K562 (cell line): Measurements from ENCODE around the gene CEP85L. TPM values are rescaled to one million over a fixed set of nuclear protein-coding genes. Genes with fewer than 3 reads are reported as not detected.

Experiments
- BRCA1 ChIP-seq, 2 experiments: fragments of 450-650 bp in 1 of 2; sonication (generic) in 1 of 2; formaldehyde crosslinking in 1 of 2; IDR thresholded peaks; 2 replicates each; pipeline versions ENCODE4 v1.5.0 to v1.6.1; 2017 to 2020; ENCODE audit warnings: mild to moderate bottlenecking in 1 of 2, missing genetic modification reagents in 1 of 2
- CBFA2T2 ChIP-seq: fragments of 450-650 bp; conservative IDR thresholded peaks from 2 replicates; pipeline ENCODE4 v1.6.1; 2017; ENCODE audit warnings: mild to moderate bottlenecking
- CBX3 ChIP-seq, 2 experiments: IDR thresholded peaks; 1 replicate in 1 of 2; 2 replicates in 1 of 2; pipeline ENCODE4 v1.6.1; 2012; ENCODE audit warnings: inconsistent platforms in 2 of 2, low read length in 2 of 2, borderline replicate concordance in 1 of 2, control low read depth in 1 of 2
- CREB1 ChIP-seq, 2 experiments: sonication (generic) in 1 of 2; formaldehyde crosslinking in 1 of 2; IDR thresholded peaks; 2 replicates each; pipeline versions ENCODE4 v1.6.1 to v1.8.0; 2012 to 2022; ENCODE audit warnings: inconsistent platforms in 1 of 2, mild to moderate bottlenecking in 1 of 2, missing genetic modification reagents in 1 of 2, moderate library complexity in 1 of 2
- DEAF1 ChIP-seq: fragments of 450-650 bp; formaldehyde crosslinking; IDR thresholded peaks from 2 replicates; pipeline ENCODE4 v1.4.0; 2020; ENCODE audit warnings: mild to moderate bottlenecking, moderate library complexity
- EP300 ChIP-seq: IDR thresholded peaks from 2 replicates; pipeline ENCODE4 v1.6.1; 2012; ENCODE audit warnings: low read length, improper control_type of control experiment
- FOXP1 ChIP-seq: sonication (generic); formaldehyde crosslinking; IDR thresholded peaks from 2 replicates; pipeline ENCODE4 v1.8.0; 2022; ENCODE audit warnings: mild to moderate bottlenecking, missing genetic modification reagents
- GATA2 ChIP-seq: sonication (generic); formaldehyde crosslinking; IDR thresholded peaks from 2 replicates; pipeline ENCODE4 v1.4.0; 2020; ENCODE audit warnings: mild to moderate bottlenecking, missing genetic modification reagents
- HES1 ChIP-seq: fragments of 450-650 bp; IDR thresholded peaks from 2 replicates; pipeline ENCODE4 v1.6.1; 2016; ENCODE audit warnings: low read depth, mild to moderate bottlenecking, moderate library complexity
- HIVEP1 ChIP-seq: fragments of 250-450 bp; sonication (Bioruptor Pico); IDR thresholded peaks from 2 replicates; pipeline ENCODE4 v1.4.0; 2020; ENCODE audit warnings: mild to moderate bottlenecking
- LEF1 ChIP-seq: fragments of 450-650 bp; IDR thresholded peaks from 2 replicates; pipeline ENCODE4 v1.6.1; 2016; ENCODE audit warnings: mild to moderate bottlenecking
- MCM5 ChIP-seq: fragments of 450-650 bp; IDR thresholded peaks from 2 replicates; pipeline ENCODE4 v1.6.1; 2016; ENCODE audit warnings: low read depth
- MIER1 ChIP-seq: fragments of 450-650 bp; IDR thresholded peaks from 2 replicates; pipeline ENCODE4 v1.6.1; 2016; ENCODE audit warnings: antibody characterized with exemption, mild to moderate bottlenecking, low read depth
- NELFE ChIP-seq: IDR thresholded peaks from 2 replicates; pipeline ENCODE4 v1.6.1; 2011; ENCODE audit warnings: mild to moderate bottlenecking; ENCODE audit not compliant: insufficient read depth, insufficient read length
- POLR3A ChIP-seq: IDR thresholded peaks from 2 replicates; pipeline ENCODE4 v1.6.1; 2011; ENCODE audit warnings: borderline replicate concordance, mild to moderate bottlenecking, moderate library complexity; ENCODE audit not compliant: insufficient read length, insufficient read depth; ENCODE audit errors: extremely low read depth
- PYGO2 ChIP-seq: fragments of 450-650 bp; IDR thresholded peaks from 2 replicates; pipeline ENCODE4 v1.6.1; 2016; ENCODE audit warnings: mild to moderate bottlenecking, missing genetic modification characterization, moderate library complexity, missing compliant biosample characterization
- RBM22 ChIP-seq: fragments of 200-400 bp; formaldehyde crosslinking; IDR thresholded peaks from 2 replicates; pipeline ENCODE4 v1.6.1; 2018; ENCODE audit warnings: low read length, low read depth; ENCODE audit not compliant: poor library complexity, severe bottlenecking
- RFX5 ChIP-seq: IDR thresholded peaks from 2 replicates; pipeline ENCODE4 v1.6.1; 2011; ENCODE audit warnings: low read depth, mild to moderate bottlenecking, improper control_type of control experiment, low read length
- SMAD1 ChIP-seq: fragments of 150-350 bp; IDR thresholded peaks from 2 replicates; pipeline ENCODE4 v1.6.1; 2014; ENCODE audit warnings: low read length, low read depth; ENCODE audit not compliant: partially characterized antibody
- SMARCA4 ChIP-seq: fragments of 450-650 bp; IDR thresholded peaks from 2 replicates; pipeline ENCODE4 v1.6.1; 2016
- SRSF7 ChIP-seq: fragments of 200-400 bp; formaldehyde crosslinking; optimal IDR thresholded peaks from 2 replicates; pipeline ENCODE3; 2017; ENCODE audit warnings: mild to moderate bottlenecking, low read depth, low read length
- TCF7L2 ChIP-seq: fragments of 150-350 bp; IDR thresholded peaks from 2 replicates; pipeline ENCODE4 v1.6.1; 2016; ENCODE audit warnings: low read depth, mild to moderate bottlenecking, low read length, moderate library complexity
- TEAD4 ChIP-seq, 2 experiments: sonication (generic) in 1 of 2; formaldehyde crosslinking in 1 of 2; IDR thresholded peaks; 2 replicates each; pipeline versions ENCODE4 v1.6.1 to v1.8.0; 2012 to 2022; ENCODE audit warnings: borderline replicate concordance in 1 of 2, inconsistent platforms in 1 of 2, low read length in 1 of 2, mild to moderate bottlenecking in 1 of 2, missing genetic modification reagents in 1 of 2
- ZBTB1 ChIP-seq: sonication (generic); formaldehyde crosslinking; IDR thresholded peaks from 2 replicates; pipeline ENCODE4 v1.8.1; 2023; ENCODE audit warnings: missing genetic modification reagents, low read depth, mild to moderate bottlenecking, borderline replicate concordance
- ZBTB5 ChIP-seq: fragments of 450-650 bp; IDR thresholded peaks from 2 replicates; pipeline ENCODE4 v1.6.1; 2017; ENCODE audit warnings: antibody characterized with exemption
- ZNF24 ChIP-seq: fragments of 450-650 bp; IDR thresholded peaks from 2 replicates; pipeline ENCODE4 v1.6.1; 2016
- polyA plus RNA-seq, 8 experiments: library from polyadenylated mRNA; depleted of rRNA in 4 of 8; stranded (reverse) in 5 of 8; unstranded in 3 of 8; fragments of >200 nt; fragmentation: Nextera tagmentation in 2 of 8; fragmentation: Illumina TruSeq in 1 of 8; extraction: Ambion mirVana in 2 of 8; extraction: Trizol in 1 of 8; gene quantifications; 2 replicates each; pipeline versions ENCODE4 v1.2.1 to v1.2.3, GENCODE V29; 2011 to 2014; ENCODE audit warnings: inconsistent platforms in 1 of 8, missing spikeins in 1 of 8
- total RNA-seq, 7 experiments: library from RNA; depleted of rRNA in 6 of 7; stranded (reverse); fragments of >200 nt in 6 of 7; fragmentation: Illumina TruSeq in 2 of 7; extraction: Trizol in 2 of 7; gene quantifications; 2 replicates each; pipeline versions ENCODE4 v1.2.1 to v1.2.3, GENCODE V29; 2011 to 2021; ENCODE audit warnings: low replicate concordance in 1 of 7

CEP85L gene
- total and polyA plus RNA-seq, 9 of the 15 experiments (the other 6 are each of a cell fraction or from before 2014, with no cell fraction given) = 4.5 to 15.8 (median 8.3) TPM

- TF ChIP-seq CBX3 (IDR thresholded peaks at IDR 0.05; ENCODE audit: borderline replicate concordance in 1 of 2, low read length in 2 of 2) (no peak), RBM22 (no peak), ZBTB1 (no peak), ZNF24 (no peak), RFX5 (no peak), TCF7L2 (no peak), CREB1 (IDR thresholded peaks at IDR 0.05) (no peak; the same call in 1 of the 2 replicates), CREB1 (CRISPR knock-in tag; IDR thresholded peaks at IDR 0.05) (no peak), ZBTB5 (no peak), POLR3A (no peak), EP300 (peak; percentile 27; the same call in 1 of the 2 replicates), SRSF7 (no peak), SMAD1 (no peak), MCM5 (no peak), PYGO2 (tag) (no peak), MIER1 (no peak), CBFA2T2 (peak; percentile 66), BRCA1 (IDR thresholded peaks at IDR 0.05) (no peak), BRCA1 (CRISPR knock-in tag; IDR thresholded peaks at IDR 0.05) (no peak), NELFE (no peak), SMARCA4 (0 out of 2 replicates have a peak, but pooled peaks have one; percentile 34), LEF1 (no peak), TEAD4 (IDR thresholded peaks at IDR 0.05; ENCODE audit: low read length) (peak; percentile 82), TEAD4 (CRISPR knock-in tag; IDR thresholded peaks at IDR 0.05; ENCODE audit: borderline replicate concordance) (no peak), HES1 (no peak), GATA2 (no peak), HIVEP1 (CRISPR knock-in tag) (no peak), FOXP1 (CRISPR knock-in tag) (no peak), DEAF1 (no peak)
Measured at GRCh38 chr6:118536478-118536877, 114.9 kb downstream of the CEP85L start (continued).
